Neural crest cell (in vitro differentiated cells): ENCODE results near the gene DLG1. TPM values are rescaled to one million over a fixed set of nuclear protein-coding genes. Genes with fewer than 3 reads are reported as not detected.
A peak's percentile ranks its signal among the peaks of the same experiment; 100 is the strongest.

Experiments
- DNase-seq: peaks from one replicate; pipeline ENCODE4 v3.0.0; 2021; ENCODE audit warnings: low read depth, mixed read lengths, low spot score
- H3K27ac Mint-ChIP-seq: one replicate; pipeline ENCODE4 v1.8.0; 2021; ENCODE audit warnings: mild to moderate bottlenecking, mixed read lengths; ENCODE audit not compliant: unreplicated experiment
- H3K27me3 Mint-ChIP-seq: 2 replicates; pipeline ENCODE4 v1.8.0; 2021; ENCODE audit warnings: low read depth, mild to moderate bottlenecking, mixed read lengths
- H3K36me3 Mint-ChIP-seq: 2 replicates; pipeline ENCODE4 v1.8.0; 2021; ENCODE audit warnings: low read depth, mild to moderate bottlenecking, mixed read lengths
- H3K4me1 Mint-ChIP-seq: 2 replicates; pipeline ENCODE4 v1.8.0; 2021; ENCODE audit warnings: mixed read lengths
- H3K4me3 Mint-ChIP-seq: one replicate; pipeline ENCODE4 v1.8.0; 2021; ENCODE audit warnings: mild to moderate bottlenecking, mixed read lengths
- H3K9me3 Mint-ChIP-seq: 2 replicates; pipeline ENCODE4 v1.8.0; 2021; ENCODE audit warnings: mixed read lengths
- CTCF ChIP-seq: fragments of 200-600 bp; sonication (generic); conservative IDR thresholded peaks from 2 replicates; pipeline ENCODE4 v1.5.0; 2021; ENCODE audit warnings: antibody characterized with exemption, mild to moderate bottlenecking
- total RNA-seq: library from RNA; stranded (reverse); gene quantifications from 2 replicates; pipeline ENCODE4 v1.2.1, GENCODE V29; 2021

DLG1 gene
- total RNA-seq, 1 donor from 2014 or later, result 95.5 TPM

- Mint-ChIP-seq H3K4me3 (peak overlapping the region; percentile 54), H3K36me3 (no peaks in the 10 kb centered on the region), H3K27me3 (peaks cover 5% of the 10 kb centered on the region), H3K4me1 (peaks cover 48% of the 10 kb centered on the region), H3K9me3 (no peaks in the 10 kb centered on the region), H3K27ac (no peak overlapping the region)
- DNase-seq, result no peak
- TF ChIP-seq CTCF, result no peak
These were observed 276.5 kb downstream of the DLG1 start for GRCh38 chr3:197021729-197022404.

- Mint-ChIP-seq H3K36me3 (no peaks in the 10 kb centered on the region), H3K27ac (no peak overlapping the region), H3K4me1 (peaks cover 45% of the 10 kb centered on the region), H3K27me3 (peaks cover 5% of the 10 kb centered on the region), H3K9me3 (no peaks in the 10 kb centered on the region), H3K4me3 (no peak overlapping the region)
- no peak for TF ChIP-seq CTCF
- no peak for DNase-seq
These were observed 277.2 kb downstream of the DLG1 start for GRCh38 chr3:197021231-197021630.

- TF ChIP-seq CTCF, result no peak
- peaks cover 4% of the 10 kb centered on the region for H3K27me3 Mint-ChIP-seq
- H3K4me1 Mint-ChIP-seq, result peaks cover 41% of the 10 kb centered on the region
- peak overlapping the region; percentile 54 for H3K27ac Mint-ChIP-seq
- DNase-seq, result no peak
- H3K36me3 Mint-ChIP-seq, result no peaks in the 10 kb centered on the region
- no peaks in the 10 kb centered on the region for H3K9me3 Mint-ChIP-seq
- H3K4me3 Mint-ChIP-seq, result peak overlapping the region; percentile 13
These were observed 278.9 kb downstream of the DLG1 start for GRCh38 chr3:197019535-197019934.

- H3K27ac Mint-ChIP-seq, result peak overlapping the region; percentile 54
- DNase-seq, result no peak
- no peaks in the 10 kb centered on the region for H3K36me3 Mint-ChIP-seq
These were observed 279.4 kb downstream of the DLG1 start for GRCh38 chr3:197019021-197019420.

GRCh38 chr3:197017003-197017402 lies 281.4 kb downstream of the DLG1 start:
- Mint-ChIP-seq H3K4me1 (peaks cover 34% of the 10 kb centered on the region), H3K27me3 (no peaks in the 10 kb centered on the region), H3K4me3 (no peak overlapping the region), H3K9me3 (no peaks in the 10 kb centered on the region), H3K36me3 (no peaks in the 10 kb centered on the region), H3K27ac (no peak overlapping the region)
- no peak for TF ChIP-seq CTCF
- no peak for DNase-seq

More at GRCh38 chr3:197019021-197019420, 279.4 kb downstream of the DLG1 start:
- H3K4me1 Mint-ChIP-seq, result peaks cover 38% of the 10 kb centered on the region
- TF ChIP-seq CTCF, result no peak
- peaks cover 3% of the 10 kb centered on the region for H3K27me3 Mint-ChIP-seq
- peak overlapping the region; percentile 13 for H3K4me3 Mint-ChIP-seq
- H3K9me3 Mint-ChIP-seq, result no peaks in the 10 kb centered on the region
